Stimulated activated CD4-positive, alpha-beta T cell treated with anti-CD3 and anti-CD28 coated beads, Interleukin-2, amount 100 ng/mL, for 4 hours (primary cell): Measurements from ENCODE around the gene STX5.
"Not testable (repeated sequence)": the region's sequence is repeated elsewhere in the genome, so short reads cannot be mapped to it uniquely, and the experiment has no call there.

Experiments
- DNase-seq: peaks from one replicate; pipeline ENCODE4 v3.0.0-alpha.2; 2020; ENCODE audit warnings: low read depth

STX5 gene

GRCh38 chr11:62830904-62831519 is 839 bp downstream of the STX5 start:
- no peak for DNase-seq

GRCh38 chr11:62828130-62828529 is 3.7 kb downstream of the STX5 start:
- not testable (repeated sequence) for DNase-seq

- no peak for DNase-seq
Measured at GRCh38 chr11:62823677-62824076, 8.2 kb downstream of the STX5 start.

GRCh38 chr11:62817129-62817528 is 14.7 kb downstream of the STX5 start:
- no peak for DNase-seq

GRCh38 chr11:62816557-62816956 is 15.3 kb downstream of the STX5 start:
- no peak for DNase-seq

GRCh38 chr11:62811659-62812058 is 20.2 kb downstream of the STX5 start:
- no peak for DNase-seq

- DNase-seq, result no peak
Measured at GRCh38 chr11:62810748-62811147, 21.1 kb downstream of the STX5 start.

- DNase-seq, result no peak
Measured at GRCh38 chr11:62806611-62807121, 25.2 kb downstream of the STX5 start.

GRCh38 chr11:62805961-62806441 is 25.9 kb downstream of the STX5 start:
- no peak for DNase-seq

GRCh38 chr11:62805076-62805892 is 26.6 kb downstream of the STX5 start, which contains the start of gene NXF1:
TSS of gene NXF1 (minus strand) at chr11:62805440. CDS start at chr11:62805356, 84 bp downstream.
- DNase-seq, result peak; percentile 92

- no peak for DNase-seq
Measured at GRCh38 chr11:62804310-62805075, 27.4 kb downstream of the STX5 start.

GRCh38 chr11:62801071-62801470 is 30.8 kb downstream of the STX5 start:
- no peak for DNase-seq

GRCh38 chr11:62799486-62799885 is 32.4 kb downstream of the STX5 start:
- no peak for DNase-seq

GRCh38 chr11:62796281-62796680 is 35.6 kb downstream of the STX5 start:
- DNase-seq, result no peak

- DNase-seq, result no peak
Measured at GRCh38 chr11:62794201-62794775, 37.6 kb downstream of the STX5 start.

GRCh38 chr11:62792202-62792575 is 39.7 kb downstream of the STX5 start:
- DNase-seq, result no peak

- peak; percentile 84 for DNase-seq
Measured at GRCh38 chr11:62791501-62792201, 40.2 kb downstream of the STX5 start, which contains the start of gene TMEM223. TSS of gene TMEM223 (minus strand) at chr11:62792006. CDS start at chr11:62791994, 12 bp downstream.

GRCh38 chr11:62789576-62789975 is 42.3 kb downstream of the STX5 start:
- DNase-seq, result no peak

GRCh38 chr11:62788991-62789390 is 42.9 kb downstream of the STX5 start:
- DNase-seq, result no peak

GRCh38 chr11:62787005-62787759 is 44.7 kb downstream of the STX5 start, which contains the start of gene TMEM179B:
TSS of gene TMEM179B (plus strand) at chr11:62787402. CDS start at chr11:62787432, 30 bp downstream.
- peak; percentile 97 for DNase-seq
